NCI-H2196 (cell line): Measurements from ENCODE around the gene DIAPH2.

ENCODE experiments used
- DNase-seq: peaks from one replicate; lab custom pipeline; 2025; ENCODE audit not compliant: unreplicated experiment; lab: John Stamatoyannopoulos, UW

DIAPH2 gene

GRCh38 chrX:97284531-97284930, 599.9 kb downstream of the DIAPH2 start:
- no peak for DNase-seq

GRCh38 chrX:97290199-97290598, 605.6 kb downstream of the DIAPH2 start:
- DNase-seq, result no peak

GRCh38 chrX:97294041-97294440, 609.4 kb downstream of the DIAPH2 start:
- no peak for DNase-seq

- no peak for DNase-seq
These were observed 611.3 kb downstream of the DIAPH2 start for GRCh38 chrX:97295954-97296353.

- DNase-seq, result no peak
These were observed 622.3 kb downstream of the DIAPH2 start for GRCh38 chrX:97306771-97307470.

- DNase-seq, result no peak
These were observed 623.5 kb downstream of the DIAPH2 start for GRCh38 chrX:97308171-97308570.

GRCh38 chrX:97309487-97310116, 625.0 kb downstream of the DIAPH2 start:
- no peak for DNase-seq

GRCh38 chrX:97310373-97310772, 625.7 kb downstream of the DIAPH2 start:
- no peak for DNase-seq

GRCh38 chrX:97311066-97311778, 626.6 kb downstream of the DIAPH2 start:
- no peak for DNase-seq

- DNase-seq, result no peak
These were observed 629.7 kb downstream of the DIAPH2 start for GRCh38 chrX:97314345-97314744.

GRCh38 chrX:97315939-97316338, 631.3 kb downstream of the DIAPH2 start:
- DNase-seq, result no peak

GRCh38 chrX:97320305-97320704, 635.7 kb downstream of the DIAPH2 start:
- no peak for DNase-seq

GRCh38 chrX:97322401-97322800, 637.8 kb downstream of the DIAPH2 start:
- DNase-seq, result no peak

- no peak for DNase-seq
These were observed 641.8 kb downstream of the DIAPH2 start for GRCh38 chrX:97326456-97326855.

- no peak for DNase-seq
These were observed 644.3 kb downstream of the DIAPH2 start for GRCh38 chrX:97328853-97329390.

- DNase-seq, result no peak
These were observed 645.5 kb downstream of the DIAPH2 start for GRCh38 chrX:97330151-97330550.

- DNase-seq, result no peak
These were observed 648.3 kb downstream of the DIAPH2 start for GRCh38 chrX:97332963-97333362.

- DNase-seq, result no peak
These were observed 650.2 kb downstream of the DIAPH2 start for GRCh38 chrX:97334850-97335249.

- no peak for DNase-seq
These were observed 660.1 kb downstream of the DIAPH2 start for GRCh38 chrX:97344724-97345123.

- no peak for DNase-seq
These were observed 674.3 kb downstream of the DIAPH2 start for GRCh38 chrX:97358941-97359340.

- DNase-seq, result no peak
These were observed 679.2 kb downstream of the DIAPH2 start for GRCh38 chrX:97363843-97364242.

GRCh38 chrX:97366237-97366636, 681.6 kb downstream of the DIAPH2 start:
- no peak for DNase-seq
